Keratinocyte (primary cell): ENCODE data around the gene REELD1. TPM values are rescaled to one million over a fixed set of nuclear protein-coding genes. Genes with fewer than 3 reads are reported as not detected.

Experiments used
- DNase-seq: peaks from one replicate; pipeline ENCODE4 v3.0.0-alpha.2; 2011; ENCODE audit warnings: low read depth, missing footprints, low spot score
- FAIRE-seq: peaks from 2 replicates; lab custom pipeline; 2011; peaks lifted over from hg19 to GRCh38; lab: Jason Lieb, UNC
- H2AFZ ChIP-seq: 2 replicates; pipeline ENCODE4 v1.6.0; 2012; ENCODE audit warnings: low read length, control low read depth, inconsistent platforms; ENCODE audit not compliant: control insufficient read depth
- H3K27ac ChIP-seq: 2 replicates; pipeline ENCODE4 v1.5.1; 2011; ENCODE audit warnings: low read length; ENCODE audit not compliant: control insufficient read depth, insufficient read depth
- H3K27me3 ChIP-seq: 3 replicates; pipeline ENCODE4 v1.6.0; 2011; ENCODE audit warnings: low read length; ENCODE audit not compliant: control insufficient read depth, insufficient read depth; ENCODE audit errors: extremely low read depth
- H3K36me3 ChIP-seq, 2 experiments: 2 replicates in 1 of 2; 3 replicates in 1 of 2; pipeline ENCODE4 v1.5.1; 2011; ENCODE audit warnings: low read length in 2 of 2, mild to moderate bottlenecking in 1 of 2; ENCODE audit not compliant: control insufficient read depth in 2 of 2, insufficient read depth in 2 of 2; ENCODE audit errors: extremely low read depth in 1 of 2
- H3K4me1 ChIP-seq: 3 replicates; pipeline ENCODE4 v1.5.1; 2011; ENCODE audit warnings: low read length; ENCODE audit not compliant: control insufficient read depth, insufficient read depth; ENCODE audit errors: extremely low read depth
- H3K4me2 ChIP-seq: 3 replicates; pipeline ENCODE4 v1.6.0; 2011; ENCODE audit warnings: low read depth, low read length; ENCODE audit not compliant: control insufficient read depth, insufficient read depth; ENCODE audit errors: extremely low read depth
- H3K4me3 ChIP-seq, 3 experiments: fragments of 200-600 bp in 1 of 3; sonication (generic) in 1 of 3; 2 replicates in 2 of 3; 3 replicates in 1 of 3; pipeline ENCODE4 v1.5.1; 2011 to 2016; ENCODE audit warnings: low read length in 3 of 3, mild to moderate bottlenecking in 3 of 3, control low read depth in 2 of 3, inconsistent platforms in 1 of 3, low read depth in 1 of 3, mixed read lengths in 1 of 3, mixed run types in 1 of 3, moderate library complexity in 1 of 3; ENCODE audit not compliant: control insufficient read depth in 2 of 3, insufficient read depth in 2 of 3; ENCODE audit errors: extremely low read depth in 1 of 3
- H3K79me2 ChIP-seq: 2 replicates; pipeline ENCODE4 v1.6.0; 2012; ENCODE audit warnings: low read length; ENCODE audit not compliant: control insufficient read depth, insufficient read depth
- H3K9ac ChIP-seq: 3 replicates; pipeline ENCODE4 v1.6.0; 2011; ENCODE audit warnings: low read length; ENCODE audit not compliant: control insufficient read depth, insufficient read depth; ENCODE audit errors: extremely low read depth
- H3K9me1 ChIP-seq: 3 replicates; pipeline ENCODE4 v1.6.0; 2011; ENCODE audit warnings: low read length; ENCODE audit not compliant: control insufficient read depth, insufficient read depth; ENCODE audit errors: extremely low read depth
- H3K9me3 ChIP-seq: 2 replicates; pipeline ENCODE4 v1.5.1; 2012; ENCODE audit warnings: low read depth, low read length; ENCODE audit not compliant: control insufficient read depth
- H4K20me1 ChIP-seq: 3 replicates; pipeline ENCODE4 v1.6.0; 2011; ENCODE audit warnings: low read length; ENCODE audit not compliant: control insufficient read depth, insufficient read depth; ENCODE audit errors: extremely low read depth
- CTCF ChIP-seq, 3 experiments: IDR thresholded peaks in 1 of 3; conservative IDR thresholded peaks in 1 of 3; optimal IDR thresholded peaks in 1 of 3; 2 replicates in 2 of 3; 3 replicates in 1 of 3; pipeline versions ENCODE3 to v1.5.1; 2011; ENCODE audit warnings: low read length in 3 of 3, mild to moderate bottlenecking in 3 of 3, moderate library complexity in 2 of 3, control low read depth in 1 of 3, inconsistent platforms in 1 of 3; ENCODE audit not compliant: insufficient read depth in 2 of 3; ENCODE audit errors: extremely low read depth in 1 of 3
- EZH2 ChIP-seq: IDR thresholded peaks from one replicate; pipeline ENCODE4 v1.6.1; 2012; ENCODE audit warnings: inconsistent platforms, mild to moderate bottlenecking, low read length, moderate library complexity
- dilution Hi-C: fragments of 300-500 bp; cut with MboI; formaldehyde crosslinking; loops from one replicate; pipeline ENCODE4 v1.7.0; 2020; ENCODE audit warnings: low sequenced_read_pairs; ENCODE audit not compliant: extremely low pct_ligation_motif_present
- polyA plus RNA-seq, 5 experiments: library from polyadenylated mRNA; depleted of rRNA in 3 of 5; stranded (reverse) in 3 of 5; stranded (forward) in 1 of 5; unstranded in 1 of 5; fragments of >200 nt; gene quantifications; 1 replicate in 1 of 5; 2 replicates in 3 of 5; 3 replicates in 1 of 5; pipeline versions ENCODE4 v1.2.1 to v1.2.3, GENCODE V29; 2011 to 2012; ENCODE audit warnings: missing spikeins in 2 of 5, low read depth in 1 of 5, low replicate concordance in 1 of 5

Gene REELD1
- polyA plus RNA-seq, 1 donor (not counting 4 experiments of a cell fraction or from before 2014, with no cell fraction given), result not detected

- no peak for DNase-seq
Measured at GRCh38 chr4:146269228-146269653, 54.9 kb downstream of the REELD1 start.

GRCh38 chr4:146271466-146271865, 57.1 kb downstream of the REELD1 start:
- no peak overlapping the region for H3K9ac ChIP-seq
- no peaks in the 10 kb centered on the region for H3K79me2 ChIP-seq
- no peaks in the 10 kb centered on the region for H3K4me1 ChIP-seq
- H3K4me3 ChIP-seq, result no peak overlapping the region
- H3K27ac ChIP-seq, result no peak overlapping the region
- H3K9me1 ChIP-seq, result no peaks in the 10 kb centered on the region
- no peaks in the 10 kb centered on the region for H3K27me3 ChIP-seq
- no peaks in the 10 kb centered on the region for H3K36me3 ChIP-seq
- no peak overlapping the region for H2AFZ ChIP-seq
- no peak for TF ChIP-seq EZH2
- no peak for TF ChIP-seq CTCF (optimal IDR thresholded peaks at IDR 0.05 in 1 of 3, IDR thresholded peaks at IDR 0.05 in 1 of 3, conservative IDR thresholded peaks at IDR 0.05 in 1 of 3; ENCODE audit: extremely low read depth in 1 of 3, insufficient read depth in 2 of 3, low read length in 3 of 3)
- dilution Hi-C loops, result no loop called here
- no peaks in the 10 kb centered on the region for H4K20me1 ChIP-seq
- DNase-seq (no peak), FAIRE-seq (no peak)
- H3K4me2 ChIP-seq, result no peak overlapping the region
- no peaks in the 10 kb centered on the region for H3K9me3 ChIP-seq

More at GRCh38 chr4:146269228-146269653, 54.9 kb downstream of the REELD1 start:
- Histone ChIP-seq H3K79me2 (no peaks in the 10 kb centered on the region), H3K9me3 (no peaks in the 10 kb centered on the region), H2AFZ (no peak overlapping the region), H3K27me3 (no peaks in the 10 kb centered on the region), H4K20me1 (no peaks in the 10 kb centered on the region), H3K4me2 (no peak overlapping the region), H3K36me3 (no peaks in the 10 kb centered on the region), H3K9me1 (no peaks in the 10 kb centered on the region), H3K9ac (no peak overlapping the region), H3K27ac (no peak overlapping the region), H3K4me3 (no peak overlapping the region), H3K4me1 (no peaks in the 10 kb centered on the region)
- FAIRE-seq, result no peak
- no peak for TF ChIP-seq CTCF (optimal IDR thresholded peaks at IDR 0.05 in 1 of 3, IDR thresholded peaks at IDR 0.05 in 1 of 3, conservative IDR thresholded peaks at IDR 0.05 in 1 of 3; ENCODE audit: extremely low read depth in 1 of 3, insufficient read depth in 2 of 3, low read length in 3 of 3)
- no peak for TF ChIP-seq EZH2
- dilution Hi-C loops, result no loop called here
